RCC 7860 (cell line): ENCODE data around the gene ANKRD55.

Source experiments
- DNase-seq: peaks from one replicate; pipeline ENCODE4 v3.0.0-alpha.2; 2015; ENCODE audit warnings: low spot score
- FAIRE-seq: peaks from 2 replicates; lab custom pipeline; 2012; peaks lifted over from hg19 to GRCh38; lab: Jason Lieb, UNC

ANKRD55 gene

GRCh38 chr5:56055859-56056258 is 177.3 kb downstream of the ANKRD55 start:
- DNase-seq, result no peak
- no peak for FAIRE-seq

GRCh38 chr5:56055287-56055686 is 177.8 kb downstream of the ANKRD55 start:
- FAIRE-seq (no peak), DNase-seq (no peak)

- DNase-seq (no peak), FAIRE-seq (no peak)
These were observed 178.5 kb downstream of the ANKRD55 start for GRCh38 chr5:56054666-56055065.

- DNase-seq (no peak), FAIRE-seq (no peak)
These were observed 179.8 kb downstream of the ANKRD55 start for GRCh38 chr5:56053363-56053762.

- FAIRE-seq, result no peak
- DNase-seq, result no peak
These were observed 180.4 kb downstream of the ANKRD55 start for GRCh38 chr5:56052735-56053134.

- DNase-seq (no peak), FAIRE-seq (no peak)
These were observed 182.4 kb downstream of the ANKRD55 start for GRCh38 chr5:56050551-56051255.
